ENCODE data around the gene PDGFD.

PDGFD gene

GRCh38 chr11:103970701-103971249 is 193.2 kb downstream of the PDGFD start:
- Histone ChIP-seq H3K79me2 (ENCODE audit: insufficient read depth, low read length) (no peaks in the 10 kb centered on the region), H3K27me3 (ENCODE audit: insufficient read depth, low read length, poor library complexity) (no peaks in the 10 kb centered on the region), H3K4me2 (ENCODE audit: insufficient read depth, low read length) (no peak overlapping the region), H2AFZ (ENCODE audit: low read depth, low read length) (no peak overlapping the region), H3K36me3 (ENCODE audit: insufficient read depth, low read length) (no peaks in the 10 kb centered on the region), H3K4me3 (ENCODE audit: low read depth in 1 of 2, low read length in 2 of 2) (no peak overlapping the region), H4K20me1 (ENCODE audit: insufficient read depth, low read length) (no peaks in the 10 kb centered on the region), H3K4me1 (ENCODE audit: insufficient read depth, low read length) (no peaks in the 10 kb centered on the region), H3K9ac (ENCODE audit: low read depth, low read length) (no peak overlapping the region), H3K27ac (ENCODE audit: low read length) (no peak overlapping the region), H3K9me3 (ENCODE audit: insufficient read depth, low read length, severe bottlenecking) (no peaks in the 10 kb centered on the region)
- DNase-seq, result no peak
- TF ChIP-seq CTCF (IDR thresholded peaks at IDR 0.05; ENCODE audit: borderline replicate concordance, extremely low read depth, low read length, poor library complexity, severe bottlenecking) (no peak), EZH2 (IDR thresholded peaks at IDR 0.05; ENCODE audit: borderline replicate concordance, low read depth, low read length, severe bottlenecking) (no peak)
- no peak for ATAC-seq (ENCODE audit: insufficient read depth, low read depth)

- Histone ChIP-seq H3K9ac (ENCODE audit: low read depth, low read length) (no peak overlapping the region), H3K36me3 (ENCODE audit: insufficient read depth, low read length) (no peaks in the 10 kb centered on the region), H3K4me2 (ENCODE audit: insufficient read depth, low read length) (no peak overlapping the region), H3K27ac (ENCODE audit: low read length) (no peak overlapping the region), H3K9me3 (ENCODE audit: insufficient read depth, low read length, severe bottlenecking) (no peaks in the 10 kb centered on the region), H3K4me3 (ENCODE audit: low read depth in 1 of 2, low read length in 2 of 2) (no peak overlapping the region), H2AFZ (ENCODE audit: low read depth, low read length) (no peak overlapping the region), H4K20me1 (ENCODE audit: insufficient read depth, low read length) (no peaks in the 10 kb centered on the region), H3K79me2 (ENCODE audit: insufficient read depth, low read length) (no peaks in the 10 kb centered on the region), H3K4me1 (ENCODE audit: insufficient read depth, low read length) (no peaks in the 10 kb centered on the region), H3K27me3 (ENCODE audit: insufficient read depth, low read length, poor library complexity) (no peaks in the 10 kb centered on the region)
- DNase-seq (no peak), ATAC-seq (ENCODE audit: insufficient read depth, low read depth) (no peak)
- no peak for TF ChIP-seq EZH2 (IDR thresholded peaks at IDR 0.05; ENCODE audit: borderline replicate concordance, low read depth, low read length, severe bottlenecking)
- no peak for TF ChIP-seq CTCF (IDR thresholded peaks at IDR 0.05; ENCODE audit: borderline replicate concordance, extremely low read depth, low read length, poor library complexity, severe bottlenecking)
Measured at GRCh38 chr11:103968685-103969084, 195.3 kb downstream of the PDGFD start.

GRCh38 chr11:103967985-103968384 is 196.0 kb downstream of the PDGFD start:
- H3K79me2 ChIP-seq (ENCODE audit: insufficient read depth, low read length), result no peaks in the 10 kb centered on the region
- H3K4me1 ChIP-seq (ENCODE audit: insufficient read depth, low read length), result no peaks in the 10 kb centered on the region
- H2AFZ ChIP-seq (ENCODE audit: low read depth, low read length), result no peak overlapping the region
- H3K27ac ChIP-seq (ENCODE audit: low read length), result no peak overlapping the region
- H3K9me3 ChIP-seq (ENCODE audit: insufficient read depth, low read length, severe bottlenecking), result no peaks in the 10 kb centered on the region
- H3K27me3 ChIP-seq (ENCODE audit: insufficient read depth, low read length, poor library complexity), result no peaks in the 10 kb centered on the region
- no peak overlapping the region for H3K4me3 ChIP-seq (ENCODE audit: low read depth in 1 of 2, low read length in 2 of 2)
- no peaks in the 10 kb centered on the region for H4K20me1 ChIP-seq (ENCODE audit: insufficient read depth, low read length)
- no peak overlapping the region for H3K9ac ChIP-seq (ENCODE audit: low read depth, low read length)
- TF ChIP-seq CTCF (IDR thresholded peaks at IDR 0.05; ENCODE audit: borderline replicate concordance, extremely low read depth, low read length, poor library complexity, severe bottlenecking), result no peak
- TF ChIP-seq EZH2 (IDR thresholded peaks at IDR 0.05; ENCODE audit: borderline replicate concordance, low read depth, low read length, severe bottlenecking), result no peak
- no peak overlapping the region for H3K4me2 ChIP-seq (ENCODE audit: insufficient read depth, low read length)
- no peaks in the 10 kb centered on the region for H3K36me3 ChIP-seq (ENCODE audit: insufficient read depth, low read length)
- ATAC-seq (ENCODE audit: insufficient read depth, low read depth) (no peak), DNase-seq (no peak)

GRCh38 chr11:103964390-103964789 is 199.6 kb downstream of the PDGFD start:
- Histone ChIP-seq H3K36me3 (ENCODE audit: insufficient read depth, low read length) (no peaks in the 10 kb centered on the region), H2AFZ (ENCODE audit: low read depth, low read length) (no peak overlapping the region), H3K27ac (ENCODE audit: low read length) (no peak overlapping the region), H3K4me3 (ENCODE audit: low read depth in 1 of 2, low read length in 2 of 2) (no peak overlapping the region), H3K9ac (ENCODE audit: low read depth, low read length) (no peak overlapping the region), H3K27me3 (ENCODE audit: insufficient read depth, low read length, poor library complexity) (no peaks in the 10 kb centered on the region), H4K20me1 (ENCODE audit: insufficient read depth, low read length) (no peaks in the 10 kb centered on the region), H3K4me2 (ENCODE audit: insufficient read depth, low read length) (no peak overlapping the region), H3K79me2 (ENCODE audit: insufficient read depth, low read length) (no peaks in the 10 kb centered on the region), H3K9me3 (ENCODE audit: insufficient read depth, low read length, severe bottlenecking) (no peaks in the 10 kb centered on the region), H3K4me1 (ENCODE audit: insufficient read depth, low read length) (no peaks in the 10 kb centered on the region; the same call in 1 of the 2 replicates)
- no peak for TF ChIP-seq EZH2 (IDR thresholded peaks at IDR 0.05; ENCODE audit: borderline replicate concordance, low read depth, low read length, severe bottlenecking)
- TF ChIP-seq CTCF (IDR thresholded peaks at IDR 0.05; ENCODE audit: borderline replicate concordance, extremely low read depth, low read length, poor library complexity, severe bottlenecking), result no peak
- ATAC-seq (ENCODE audit: insufficient read depth, low read depth) (no peak), DNase-seq (no peak)
